SK-N-SH treated with all-trans-retinoic acid at 6 μM for 48 hours (cell line): ENCODE data around the gene C19orf53.

ENCODE experiments used
- CREB5 ChIP-seq: fragments of 250-450 bp; sonication (Bioruptor Pico); IDR thresholded peaks from 2 replicates; pipeline ENCODE4 v1.5.1; 2020; ENCODE audit warnings: low read depth, mild to moderate bottlenecking, moderate library complexity
- GLIS3 ChIP-seq: fragments of 250-450 bp; sonication (Bioruptor Pico); IDR thresholded peaks from 2 replicates; pipeline ENCODE4 v1.5.0; 2020; ENCODE audit warnings: mild to moderate bottlenecking, moderate library complexity
- PATZ1 ChIP-seq: fragments of 250-450 bp; sonication (Bioruptor Pico); IDR thresholded peaks from 2 replicates; pipeline ENCODE4 v1.8.0; 2020; ENCODE audit warnings: mild to moderate bottlenecking, moderate library complexity, borderline replicate concordance
- PPARA ChIP-seq: fragments of 250-450 bp; sonication (Bioruptor Pico); IDR thresholded peaks from 2 replicates; pipeline ENCODE4 v1.5.0; 2020; ENCODE audit warnings: mild to moderate bottlenecking, borderline replicate concordance
- ZNF70 ChIP-seq: fragments of 450-650 bp; formaldehyde crosslinking; IDR thresholded peaks from 2 replicates; pipeline ENCODE4 v1.5.0; 2020; ENCODE audit warnings: mild to moderate bottlenecking, moderate library complexity

- TF ChIP-seq PATZ1 (CRISPR knock-in tag), result no peak
- no peak for TF ChIP-seq ZNF70
- no peak for TF ChIP-seq PPARA
- TF ChIP-seq CREB5, result no peak
- no peak for TF ChIP-seq GLIS3 (CRISPR knock-in tag)
Observed at GRCh38 chr19:13826652-13827235, 52.5 kb downstream of the C19orf53 start.
